Measurements from ENCODE around the gene ICOSLG.
"Not testable (repeated sequence)": the region's sequence is repeated elsewhere in the genome, so short reads cannot be mapped to it uniquely, and the experiment has no call there.

Gene ICOSLG, protein sequence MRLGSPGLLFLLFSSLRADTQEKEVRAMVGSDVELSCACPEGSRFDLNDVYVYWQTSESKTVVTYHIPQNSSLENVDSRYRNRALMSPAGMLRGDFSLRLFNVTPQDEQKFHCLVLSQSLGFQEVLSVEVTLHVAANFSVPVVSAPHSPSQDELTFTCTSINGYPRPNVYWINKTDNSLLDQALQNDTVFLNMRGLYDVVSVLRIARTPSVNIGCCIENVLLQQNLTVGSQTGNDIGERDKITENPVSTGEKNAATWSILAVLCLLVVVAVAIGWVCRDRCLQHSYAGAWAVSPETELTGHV

DNA sequence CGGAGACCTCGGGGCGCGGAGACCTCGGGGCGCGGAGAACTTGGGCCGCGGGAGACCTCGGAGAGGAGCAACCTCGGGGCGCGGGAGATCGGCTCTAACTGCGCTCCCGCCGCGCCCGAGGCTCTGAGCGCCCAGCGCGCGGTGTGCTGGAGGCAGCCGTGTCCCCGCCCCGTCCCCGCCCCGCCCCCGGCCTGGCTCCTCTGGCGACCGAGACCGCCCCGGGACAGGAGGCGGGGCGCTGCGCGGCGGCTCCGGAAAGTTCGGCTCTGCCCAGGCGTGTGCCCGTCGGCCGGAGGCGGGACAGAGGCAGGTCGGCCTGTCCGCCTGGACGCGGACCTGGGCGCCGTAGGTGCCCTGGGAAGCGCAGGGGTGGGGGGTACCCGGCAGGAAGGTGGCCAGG lies at the start of gene ICOSLG:
ICOSLG (minus strand) TSS at position 102 of the 400 bp plus-strand sequence. CDS start 126 bp downstream, outside the sequence.
- not testable (repeated sequence) for DNase-seq (ENCODE audit: low spot score)

DNA sequence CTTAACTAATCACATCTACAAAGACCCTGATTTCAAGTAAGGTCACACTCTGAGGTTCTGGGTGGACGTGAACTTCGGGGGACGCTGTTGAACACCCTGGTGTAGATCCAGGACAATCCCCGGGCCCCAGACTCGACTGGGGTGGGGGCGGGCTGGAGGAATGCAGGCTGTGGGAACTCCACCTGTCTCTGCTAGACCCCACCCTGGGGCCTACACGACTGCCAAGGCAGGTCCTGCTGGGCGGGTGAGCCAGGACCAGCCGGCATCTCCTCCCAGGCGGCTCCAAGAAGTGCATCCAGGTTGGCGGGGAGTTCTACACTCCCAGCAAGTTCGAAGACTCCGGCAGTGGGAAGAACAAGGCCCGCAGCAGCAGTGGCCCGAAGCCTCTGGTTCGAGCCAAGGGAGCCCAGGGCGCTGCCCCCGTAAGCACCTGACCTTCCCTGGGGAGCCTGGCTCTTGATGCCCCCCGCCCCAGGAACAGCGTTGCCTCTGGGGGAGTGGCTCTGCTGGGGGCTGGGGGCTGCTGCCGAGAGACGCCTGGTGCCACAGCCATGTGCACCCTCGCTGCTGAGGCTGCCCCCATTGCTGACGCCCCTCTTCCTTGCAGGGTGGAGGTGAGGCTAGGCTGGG lies 48.8 kb upstream of the ICOSLG start:
- DNase-seq (ENCODE audit: low spot score), result no peak

DNA sequence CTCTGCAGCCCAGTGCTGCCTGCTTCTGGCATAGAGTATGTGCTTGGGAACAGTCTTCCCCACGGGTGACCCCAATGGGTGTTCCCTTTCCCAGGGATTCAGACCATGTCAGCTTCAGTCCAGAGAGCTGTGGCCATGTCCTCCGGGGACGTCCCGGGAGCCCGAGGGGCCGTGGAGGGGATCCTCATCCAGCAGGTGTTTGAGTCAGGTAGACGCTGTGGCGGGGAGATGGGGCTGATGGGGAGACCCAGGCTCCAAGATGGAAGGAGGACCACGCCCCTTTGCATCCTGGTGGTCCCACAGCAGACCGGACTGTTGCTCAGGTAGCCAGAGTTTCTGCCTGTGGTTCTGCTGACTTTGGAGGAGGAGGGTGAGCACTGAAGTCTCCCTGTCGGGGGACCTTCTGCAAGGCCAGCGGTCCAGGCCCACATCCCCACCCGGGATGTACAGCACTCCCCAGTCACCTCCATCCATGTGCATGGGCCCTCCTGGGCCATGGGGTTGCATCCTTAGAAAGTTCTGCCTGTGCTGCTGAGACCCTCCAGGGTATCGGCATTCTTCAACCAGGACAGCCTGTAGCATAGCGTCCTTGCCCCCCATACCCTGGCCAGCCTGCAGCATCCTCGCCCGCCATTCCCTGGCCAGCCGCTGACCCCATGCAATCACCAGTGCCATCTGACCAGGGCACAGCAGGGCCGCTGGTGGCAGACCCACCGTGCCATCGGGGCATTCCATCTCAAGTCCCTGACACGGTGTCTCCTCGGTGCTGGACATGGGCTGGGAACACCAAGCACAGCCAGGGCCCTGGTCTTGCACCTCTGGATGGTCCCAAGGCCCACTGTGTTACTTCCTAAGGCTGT lies 47.7 kb upstream of the ICOSLG start:
- DNase-seq (ENCODE audit: low spot score), result no peak

DNA sequence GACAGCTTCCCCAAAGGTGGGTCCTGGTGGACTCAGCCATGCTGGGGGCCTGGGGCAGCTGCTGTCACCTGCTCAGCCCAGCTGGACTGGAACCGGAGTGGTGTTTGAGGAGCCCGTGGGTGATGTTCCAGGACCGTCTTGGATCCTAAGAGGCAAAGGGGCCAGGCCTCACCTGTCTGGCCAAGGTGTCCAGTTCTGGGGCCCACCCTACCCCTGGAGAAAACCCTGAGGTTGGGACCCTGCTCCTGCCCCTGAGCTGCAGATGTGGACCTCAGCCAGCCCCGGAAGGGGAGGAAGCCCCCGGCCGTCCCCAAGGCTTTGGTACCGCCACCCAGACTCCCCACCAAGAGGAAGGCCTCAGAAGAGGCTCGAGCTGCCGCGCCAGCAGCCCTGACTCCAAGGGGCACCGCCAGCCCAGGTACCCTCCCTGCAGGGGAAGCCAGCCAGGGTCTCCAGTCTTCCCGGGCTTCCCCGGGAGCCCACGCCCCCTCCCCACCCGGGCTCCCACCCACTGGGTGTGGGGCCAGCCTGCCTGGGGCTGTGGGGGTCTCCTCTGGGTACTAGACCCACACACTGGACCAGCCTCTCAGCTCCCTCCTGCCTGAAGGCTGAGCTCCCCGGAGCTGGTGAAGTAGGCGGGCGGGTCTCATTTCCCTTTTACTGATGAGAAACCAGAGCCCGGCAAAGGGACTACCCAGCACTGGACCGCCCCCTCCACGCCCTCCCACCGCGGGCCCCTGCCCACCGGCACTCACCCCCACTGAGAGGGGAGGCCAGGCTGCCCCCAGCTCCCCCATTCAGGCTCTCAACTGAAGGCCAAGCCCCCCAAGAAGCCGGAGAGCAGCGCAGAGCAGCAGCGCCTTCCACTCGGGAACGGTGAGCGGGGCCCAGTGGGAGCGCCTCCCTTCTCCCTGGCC lies 46.2 kb upstream of the ICOSLG start:
- no peak for DNase-seq (ENCODE audit: low spot score)

DNA sequence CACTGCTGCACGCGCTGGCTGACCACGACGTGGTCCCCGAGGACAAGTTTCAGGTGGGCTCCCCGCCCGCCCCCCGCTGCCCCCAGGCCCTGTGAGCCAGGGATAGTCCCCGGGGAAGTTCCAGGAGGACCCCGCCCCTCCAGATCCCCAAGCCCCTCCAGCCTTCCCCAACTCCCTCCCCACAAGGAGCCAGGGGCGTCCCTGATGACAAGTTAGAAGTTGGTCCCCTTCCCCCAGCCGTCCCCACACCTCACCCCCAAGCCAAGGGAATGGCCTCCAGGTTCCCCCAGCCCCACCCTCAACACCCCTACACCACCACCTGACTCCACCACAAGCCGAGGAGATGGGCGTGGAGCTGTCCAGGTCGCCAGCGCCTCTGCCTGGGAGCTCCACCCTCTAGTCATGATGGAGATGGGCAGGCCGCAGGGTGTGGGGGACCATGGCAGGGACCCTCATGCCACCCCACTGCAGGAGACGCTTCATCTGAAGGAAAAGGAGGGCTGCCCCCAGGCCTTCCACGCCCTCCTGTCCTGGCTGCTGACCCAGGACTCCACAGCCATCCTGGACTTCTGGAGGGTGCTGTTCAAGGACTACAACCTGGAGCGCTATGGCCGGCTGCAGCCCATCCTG lies 45.5 kb upstream of the ICOSLG start:
- no peak for DNase-seq (ENCODE audit: low spot score)

DNA sequence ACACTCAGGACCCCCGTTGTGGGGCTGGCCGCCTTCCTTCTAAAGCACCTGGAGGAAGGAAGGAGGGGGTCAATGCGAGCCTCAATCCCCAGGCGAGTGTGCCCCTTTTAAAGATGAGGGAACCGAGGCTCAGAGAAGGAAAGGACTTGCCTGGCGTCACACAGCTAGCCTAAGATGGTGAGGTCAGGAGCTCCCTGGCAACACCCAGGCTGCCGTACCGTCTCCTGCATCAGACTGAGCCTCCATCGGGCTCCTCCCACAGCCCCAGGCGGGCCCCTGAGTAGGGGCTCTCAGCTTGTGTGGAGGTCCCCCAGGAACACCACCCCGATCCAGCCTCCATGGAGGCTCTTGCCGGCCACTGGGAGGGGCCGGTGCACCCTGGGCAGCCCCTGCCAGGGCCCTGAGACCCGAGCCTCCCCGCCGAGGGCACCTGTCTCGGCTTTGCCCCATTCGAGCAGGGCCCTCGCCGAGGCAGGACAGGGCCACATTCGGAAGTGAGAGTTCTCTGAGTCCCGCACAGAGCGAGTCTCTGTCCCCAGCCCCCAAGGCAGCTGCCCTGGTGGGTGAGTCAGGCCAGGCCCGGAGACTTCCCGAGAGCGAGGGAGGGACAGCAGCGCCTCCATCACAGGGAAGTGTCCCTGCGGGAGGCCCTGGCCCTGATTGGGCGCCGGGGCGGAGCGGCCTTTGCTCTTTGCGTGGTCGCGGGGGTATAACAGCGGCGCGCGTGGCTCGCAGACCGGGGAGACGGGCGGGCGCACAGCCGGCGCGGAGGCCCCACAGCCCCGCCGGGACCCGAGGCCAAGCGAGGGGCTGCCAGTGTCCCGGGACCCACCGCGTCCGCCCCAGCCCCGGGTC lies 44.6 kb upstream of the ICOSLG start, which contains the start of gene AIRE:
AIRE (plus strand) TSS at position 739 of the 855 bp plus-strand sequence. CDS start 131 bp downstream, outside the sequence.
- no peak for DNase-seq (ENCODE audit: low spot score)

DNA sequence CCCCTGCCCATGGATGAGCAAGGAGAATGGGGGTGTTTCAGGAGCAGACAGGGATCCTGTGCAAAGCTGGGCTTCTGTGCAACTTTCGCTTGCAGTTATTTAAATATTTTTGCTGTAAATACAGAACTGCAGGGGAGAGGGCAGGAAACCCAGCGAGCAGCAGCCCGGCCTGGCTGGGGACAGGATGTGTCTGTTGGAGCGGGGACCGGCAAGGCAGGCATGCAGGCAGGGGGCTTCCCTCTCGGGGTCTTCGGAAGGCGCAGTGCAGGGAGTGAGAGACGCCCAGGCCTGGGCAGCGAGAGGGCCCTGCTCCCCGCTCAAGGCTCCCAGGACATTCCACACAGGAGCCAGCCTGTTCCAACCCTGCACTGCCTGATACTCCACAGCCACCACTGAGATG lies 43.2 kb upstream of the ICOSLG start:
- no peak for DNase-seq (ENCODE audit: low spot score)

DNA sequence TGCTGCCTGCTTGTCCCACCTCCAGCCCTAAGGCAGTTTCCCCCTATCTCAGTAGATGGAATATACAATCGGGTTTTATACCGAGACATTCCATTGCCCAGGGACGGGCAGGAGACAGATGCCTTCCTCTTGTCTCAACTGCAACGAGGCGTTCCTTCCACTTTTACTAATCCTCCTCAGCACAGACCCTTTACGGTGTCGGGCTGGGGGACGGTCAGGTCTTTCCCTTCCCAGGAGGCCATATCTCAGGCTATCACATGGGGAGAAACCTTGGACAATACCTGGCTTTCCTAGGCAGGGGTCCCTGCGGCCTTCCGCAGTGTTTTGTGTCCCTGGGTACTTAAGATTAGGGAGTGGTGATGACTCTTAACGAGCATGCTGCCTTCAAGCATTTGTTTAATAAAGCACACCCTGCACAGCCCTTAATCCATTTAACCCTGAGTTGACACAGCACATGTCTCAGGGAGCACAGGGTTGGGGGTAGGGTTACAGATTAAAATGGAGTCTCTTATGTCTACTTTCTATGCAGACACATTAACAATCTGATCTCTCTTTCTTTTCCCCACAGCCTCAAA lies 42.6 kb upstream of the ICOSLG start:
- DNase-seq (ENCODE audit: low spot score), result not testable (repeated sequence)

DNA sequence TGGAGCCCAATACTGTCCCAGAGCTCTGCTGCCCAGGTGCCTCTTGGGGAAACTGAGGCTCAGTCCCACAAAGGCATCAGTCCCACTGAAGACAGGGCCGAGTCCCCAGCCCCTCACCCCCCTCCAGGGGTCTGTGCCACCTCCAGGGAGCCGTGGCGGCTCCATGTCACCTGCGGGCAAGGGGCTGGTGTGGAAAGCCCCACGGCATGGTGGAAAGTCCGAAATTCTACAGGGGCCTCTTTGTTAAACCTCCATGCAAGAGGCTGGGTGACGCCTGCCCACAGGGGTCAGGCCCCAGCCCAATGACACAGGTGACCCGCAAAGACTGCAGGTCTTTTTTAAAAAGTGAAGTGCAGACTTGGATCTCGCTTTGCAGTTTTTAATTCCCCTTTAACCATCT lies 41.6 kb upstream of the ICOSLG start:
- no peak for DNase-seq (ENCODE audit: low spot score)

DNA sequence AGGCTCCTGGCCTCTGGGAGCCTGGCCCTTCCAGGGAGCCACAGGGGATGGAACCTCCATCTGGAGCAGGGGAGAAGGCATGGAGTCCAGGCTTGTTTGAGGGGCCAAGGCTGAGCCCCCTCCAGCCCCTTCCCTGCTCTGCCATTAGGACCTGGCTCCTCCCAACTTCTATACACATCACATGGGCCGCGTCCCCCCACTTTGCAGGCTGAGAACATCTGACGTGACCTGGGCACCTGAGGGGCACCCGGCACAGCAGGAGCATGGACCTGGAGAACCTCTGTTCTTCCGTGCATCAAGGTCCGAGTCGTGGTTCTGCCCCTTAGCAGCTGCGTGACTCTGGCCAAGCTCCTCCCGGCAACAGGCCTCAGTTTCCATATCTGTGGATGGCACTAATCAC lies 41.1 kb upstream of the ICOSLG start:
- DNase-seq (ENCODE audit: low spot score), result no peak

DNA sequence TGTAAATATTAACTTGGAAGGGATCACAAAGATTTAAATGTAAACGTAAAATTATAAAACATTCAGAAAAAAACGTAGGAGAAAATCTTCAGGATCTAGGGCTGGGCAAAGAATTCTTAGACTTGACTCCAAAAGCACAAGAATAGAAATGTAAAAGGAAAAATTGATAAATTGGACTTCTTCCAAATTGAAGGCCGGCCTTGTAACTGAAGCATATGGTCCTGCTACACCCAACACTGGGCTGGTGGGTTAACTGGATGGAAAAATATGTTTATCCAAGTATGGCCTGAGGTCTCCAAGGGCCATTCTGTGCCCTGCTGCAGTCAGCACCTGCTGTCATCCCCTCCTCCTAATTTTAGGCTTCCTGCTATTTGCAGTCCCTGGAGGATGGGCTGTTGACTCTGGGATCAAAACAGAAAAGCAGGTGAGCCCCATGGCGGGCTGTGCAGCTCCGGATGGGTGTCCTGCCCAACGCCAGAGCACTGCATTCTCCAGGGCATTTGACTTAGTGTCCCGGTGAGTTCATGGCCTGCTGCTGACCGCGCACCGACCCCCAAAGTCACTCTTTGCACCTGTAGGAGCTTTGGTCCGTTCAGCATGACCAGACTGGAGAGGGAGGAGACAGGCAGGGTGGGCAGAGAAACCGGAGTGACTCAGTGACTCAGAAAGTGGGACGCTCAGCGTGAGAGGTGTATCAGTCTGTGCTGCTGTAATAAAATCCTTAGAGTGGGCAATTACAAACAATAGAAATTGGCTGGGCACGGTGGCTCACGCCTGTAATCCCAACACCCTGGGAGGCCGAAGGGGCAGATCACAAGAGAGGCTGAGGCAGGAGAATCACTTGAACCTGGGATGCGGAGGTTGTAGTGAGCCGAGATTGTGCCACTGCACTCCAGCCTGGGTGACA lies 38.9 kb upstream of the ICOSLG start:
- peak; percentile 31 for DNase-seq (ENCODE audit: low spot score)

DNA sequence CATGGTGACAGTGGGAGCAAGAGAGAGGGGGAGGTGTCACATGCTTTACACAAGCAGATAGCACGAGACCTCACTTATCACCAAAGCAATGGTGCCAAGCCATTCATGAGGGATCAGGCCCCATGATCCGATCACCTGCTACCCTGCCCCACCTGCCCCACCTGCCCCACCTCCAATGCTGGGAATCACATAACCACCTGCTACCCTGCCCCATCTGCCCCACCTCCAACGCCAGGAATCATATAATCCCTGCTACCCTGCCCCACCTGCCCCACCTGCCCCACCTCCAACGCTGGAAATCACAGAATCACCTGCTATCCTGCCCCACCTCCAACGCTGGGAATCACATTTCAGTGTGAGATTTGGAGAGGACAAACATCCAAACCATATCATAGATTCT lies 34.3 kb upstream of the ICOSLG start:
- DNase-seq (ENCODE audit: low spot score), result no peak

DNA sequence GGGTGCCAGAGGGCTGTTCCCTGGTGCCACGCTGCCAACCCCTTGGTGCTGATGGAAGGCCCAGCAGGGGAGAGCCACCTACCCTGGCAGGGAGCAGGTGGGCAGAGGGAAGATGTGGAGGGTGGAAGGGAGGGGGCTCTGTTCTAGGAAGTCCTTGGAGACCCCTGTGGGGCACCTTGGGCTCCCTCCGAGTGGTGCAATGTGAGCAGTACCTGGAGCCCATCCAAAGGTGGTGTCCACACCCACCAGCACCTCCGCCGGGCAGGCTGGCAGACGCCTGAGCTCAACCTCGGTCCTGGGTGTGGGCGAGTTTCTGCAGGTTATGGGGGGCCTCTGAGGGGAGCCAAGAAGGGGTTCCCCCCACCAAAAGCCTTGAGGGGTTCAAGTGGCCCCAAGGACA lies 32.3 kb upstream of the ICOSLG start:
- DNase-seq (ENCODE audit: low spot score), result no peak

DNA sequence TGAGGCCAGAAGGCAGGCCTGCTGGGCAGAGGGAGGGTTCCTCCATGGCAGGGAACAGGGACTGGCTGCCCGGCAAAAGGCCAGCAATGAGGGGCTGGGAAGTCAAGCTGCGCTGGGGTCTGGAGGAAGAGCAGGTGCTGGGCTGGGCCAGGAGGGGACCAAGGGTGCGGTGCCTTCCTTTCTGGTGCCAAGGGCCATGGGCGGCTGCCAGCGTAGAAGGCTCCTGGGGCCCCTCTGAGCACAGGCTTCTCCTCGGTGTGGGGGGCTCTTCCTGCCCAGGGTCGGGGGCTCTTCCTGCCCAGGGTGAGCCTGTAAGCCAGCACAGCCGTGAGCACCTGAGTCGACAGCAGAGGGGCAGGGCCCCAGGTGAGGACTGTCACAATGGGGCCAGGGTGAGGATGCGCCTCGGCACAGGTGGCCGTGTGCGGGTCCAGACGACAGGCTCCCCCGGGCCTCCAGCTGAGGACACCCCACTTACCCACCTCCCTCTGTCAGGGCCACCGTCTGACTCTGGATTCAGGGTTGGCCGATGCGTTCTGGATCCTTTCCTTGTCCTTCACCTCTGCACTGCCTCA lies 31.6 kb upstream of the ICOSLG start:
- no peak for DNase-seq (ENCODE audit: low spot score)

DNA sequence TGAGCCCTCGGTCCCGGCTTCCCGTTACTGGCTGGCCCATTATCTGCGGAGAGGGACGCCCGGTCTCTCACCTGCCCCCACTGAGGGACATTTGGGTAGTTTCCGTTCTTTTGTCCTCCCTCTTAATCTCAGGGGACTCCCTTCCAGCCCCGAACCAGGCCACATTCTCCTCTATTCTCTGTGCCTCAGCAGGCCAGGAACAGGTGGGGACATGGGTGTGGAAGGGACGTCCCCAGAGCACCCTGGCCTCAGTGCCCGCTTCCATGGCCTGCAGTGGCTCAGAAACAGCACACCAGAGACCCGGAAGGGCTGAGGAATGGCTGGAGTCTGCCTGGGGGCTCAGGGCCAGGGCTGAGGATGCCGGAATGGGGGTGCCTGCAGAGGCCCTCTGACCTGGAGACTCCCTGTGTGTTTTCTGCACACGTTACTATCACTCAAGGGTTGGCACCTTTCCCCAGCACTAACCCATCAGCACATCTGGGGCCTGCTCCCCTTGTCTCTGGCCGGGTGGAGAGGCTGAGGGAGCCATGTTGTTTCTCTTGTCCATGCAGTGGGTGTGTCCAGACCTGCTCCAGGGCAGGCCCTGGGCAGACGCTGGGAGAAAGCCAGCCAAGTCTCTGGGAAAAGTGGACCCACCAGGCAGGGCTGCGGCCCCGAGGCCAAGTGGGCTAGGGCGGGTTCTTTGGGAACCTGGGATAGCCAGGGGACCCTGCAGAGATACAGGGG lies 31.0 kb upstream of the ICOSLG start:
- DNase-seq (ENCODE audit: low spot score), result no peak

DNA sequence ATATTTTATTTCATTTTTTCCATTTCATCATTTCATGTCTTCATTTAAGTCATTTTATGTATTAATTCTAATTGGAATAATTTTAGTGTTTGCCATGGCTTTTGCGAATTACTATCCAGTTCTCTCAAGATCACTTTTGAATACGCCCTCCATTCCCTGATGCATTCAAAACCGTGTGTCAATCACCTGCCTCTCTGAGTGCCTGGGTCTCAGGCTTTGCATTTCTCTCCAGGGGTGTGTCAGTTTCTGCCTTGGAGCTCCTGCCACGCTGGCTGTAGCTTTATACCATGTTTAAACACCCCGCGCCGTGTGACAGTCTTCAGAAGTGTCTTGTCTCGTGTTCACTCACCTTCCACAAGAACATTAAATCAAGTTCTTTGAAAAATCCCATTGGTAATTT lies 28.3 kb upstream of the ICOSLG start:
- no peak for DNase-seq (ENCODE audit: low spot score)

DNA sequence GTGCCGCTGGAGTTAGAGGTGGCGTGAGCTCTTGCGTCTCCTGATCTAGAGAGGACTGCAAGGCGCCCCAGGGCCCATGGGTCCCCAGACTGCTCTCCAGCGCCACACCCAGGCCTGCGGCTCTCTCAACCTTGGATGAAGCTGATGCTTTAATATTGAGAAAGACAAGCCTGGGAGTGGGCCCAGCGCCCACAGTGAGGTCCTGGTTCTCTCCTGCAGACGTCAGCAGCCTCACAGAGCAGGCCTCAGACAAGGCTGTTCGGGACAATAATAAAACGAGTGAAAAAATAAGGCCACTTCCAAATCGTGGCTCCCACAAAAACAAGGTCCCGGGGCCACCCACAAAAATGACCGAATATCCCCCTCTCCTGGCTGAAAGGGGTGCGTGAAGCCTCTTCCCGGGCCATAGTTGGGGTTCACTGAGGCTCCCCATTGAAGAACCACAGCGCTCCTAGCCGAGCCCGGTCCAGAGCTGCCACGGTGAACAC lies 27.0 kb upstream of the ICOSLG start:
- DNase-seq (ENCODE audit: low spot score), result peak; percentile 18

All from cerebellar cortex (tissue), 1 donor.